ENCODE data around the gene ADNP2.
A peak's percentile ranks its signal among the peaks of the same experiment; 100 is the strongest.

The ADNP2 gene

DNA sequence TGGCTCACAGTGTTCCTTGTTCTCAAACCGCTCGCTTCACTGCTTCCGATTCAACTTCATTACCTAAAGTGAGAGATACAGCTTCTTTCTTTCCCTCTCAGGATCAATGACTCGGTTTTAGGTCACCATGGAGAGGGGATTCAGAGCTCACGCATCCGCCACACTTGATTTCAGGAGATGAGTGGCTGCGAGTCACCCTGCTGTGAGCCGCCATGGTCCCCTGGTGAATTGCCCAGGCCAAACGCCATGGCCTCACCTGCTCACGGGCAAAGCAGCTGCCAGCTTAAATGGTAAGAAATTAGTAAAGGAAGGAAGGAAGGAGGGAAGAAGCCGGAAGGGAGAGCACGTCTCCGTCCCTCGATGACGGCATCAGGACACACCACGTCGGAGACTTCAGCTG is 60.5 kb downstream of the ADNP2 start:
- DNase-seq (ENCODE audit: low read depth in 1 of 2, low spot score in 1 of 2): no peak

DNA sequence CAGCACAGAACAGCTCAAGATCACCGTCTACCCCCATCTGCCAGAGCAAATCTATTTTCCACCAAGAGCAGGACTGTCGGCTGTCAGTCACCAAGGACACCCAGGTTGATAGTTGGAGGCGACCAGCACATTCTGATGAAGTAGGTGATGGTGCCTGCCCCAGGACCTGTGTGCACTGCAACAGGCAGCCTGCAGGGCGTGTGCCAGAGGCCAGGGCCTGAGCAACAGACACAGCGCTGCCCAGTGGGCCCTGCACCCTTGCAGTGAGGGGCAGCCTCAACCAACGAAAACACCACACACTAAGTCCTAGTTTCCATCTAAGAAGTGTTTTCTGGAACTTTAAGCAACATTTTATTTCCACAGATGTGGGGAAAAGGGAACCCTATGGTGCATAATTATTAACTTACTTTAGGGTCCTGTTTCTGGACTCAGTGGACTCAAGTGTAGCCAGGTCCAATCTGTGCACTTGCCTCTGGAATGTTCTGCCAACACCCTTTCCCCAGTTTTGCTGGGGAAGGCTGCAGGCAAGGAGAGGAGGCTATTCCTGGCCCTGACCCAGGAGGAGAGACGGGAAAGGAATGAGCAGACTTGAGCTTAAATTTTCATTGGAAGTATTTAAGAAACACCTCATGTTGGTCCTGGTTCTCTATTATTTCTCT is 61.5 kb downstream of the ADNP2 start:
- DNase-seq (ENCODE audit: low read depth in 1 of 2, low spot score in 1 of 2): no peak

DNA sequence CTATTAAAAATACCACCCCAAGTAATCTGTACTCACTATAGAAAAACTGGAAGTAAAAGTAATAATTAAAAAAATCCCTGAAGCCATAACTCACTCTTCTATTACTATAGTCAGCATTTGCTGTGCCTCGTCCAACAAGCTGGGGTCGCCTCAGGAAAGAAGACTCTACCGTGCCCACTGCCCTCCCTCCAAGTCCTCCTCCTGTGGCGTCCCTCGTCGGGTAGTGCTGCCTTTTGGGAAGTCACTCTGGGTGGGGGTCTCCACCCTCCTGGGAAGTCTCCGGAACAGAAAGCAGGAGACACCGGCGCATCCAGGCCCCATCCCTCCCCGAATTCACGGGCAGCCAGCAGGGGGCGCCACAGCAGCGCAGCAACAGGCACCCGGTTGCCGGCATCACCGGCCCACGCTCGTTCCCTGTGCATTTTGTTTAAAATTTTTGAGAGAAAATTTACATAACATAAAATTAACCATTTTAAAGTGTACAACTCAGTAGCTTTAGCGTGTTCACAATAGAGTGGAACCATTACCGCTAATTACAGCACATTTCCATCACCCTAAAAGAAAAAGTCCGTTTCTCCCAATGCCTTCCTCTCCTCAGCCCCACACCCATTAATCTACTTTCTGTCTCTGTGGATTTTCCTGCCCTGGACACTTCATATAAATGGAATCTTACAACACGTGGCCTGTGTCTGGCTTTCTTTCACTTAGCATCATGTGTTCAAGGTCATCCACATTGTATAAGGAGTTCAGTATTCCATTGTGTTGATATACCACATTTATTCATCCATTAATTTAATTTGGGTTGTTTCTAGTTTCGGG is 62.2 kb downstream of the ADNP2 start:
- peak in 1 of 2 donors; percentile 28 for DNase-seq (ENCODE audit: low read depth in 1 of 2, low spot score in 1 of 2)

DNA sequence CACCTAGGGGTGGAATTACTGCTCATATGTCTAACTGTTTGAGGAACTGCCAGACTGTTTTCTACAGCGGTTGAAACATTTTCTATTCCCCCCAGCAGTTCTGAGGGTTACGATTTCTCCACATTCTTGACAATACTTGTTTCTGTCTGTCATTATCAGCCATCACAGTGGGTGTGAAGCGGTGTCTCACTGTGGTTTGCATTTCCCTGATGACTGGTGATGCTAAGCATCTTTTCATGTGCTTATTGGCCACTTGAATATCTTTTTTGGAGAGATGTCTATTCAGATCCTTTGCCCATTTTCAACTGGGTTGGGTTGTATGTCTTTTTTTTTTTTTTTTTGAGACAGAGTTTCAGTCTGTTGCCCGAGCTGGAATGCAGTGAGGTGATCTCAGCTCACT is 63.0 kb downstream of the ADNP2 start:
- no peak for DNase-seq (ENCODE audit: low read depth in 1 of 2, low spot score in 1 of 2)

DNA sequence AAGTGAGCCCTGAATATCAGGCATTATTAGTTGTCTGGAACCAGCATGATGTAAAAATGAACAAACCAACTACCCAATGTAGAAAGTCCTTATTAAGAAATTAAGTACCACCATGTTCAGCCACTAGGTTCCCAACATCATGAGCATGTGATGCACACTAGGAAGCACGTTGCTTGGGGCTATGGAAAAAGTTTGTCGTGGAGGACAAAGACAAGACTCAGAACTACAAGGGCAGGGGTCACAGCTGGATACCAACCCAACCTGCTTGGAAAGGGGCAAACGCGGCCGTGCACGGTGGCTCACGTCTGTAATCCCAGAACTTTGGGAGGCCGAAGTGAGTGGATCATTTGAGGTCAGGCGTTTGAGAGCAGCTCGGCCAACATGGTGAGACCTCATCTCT is 64.0 kb downstream of the ADNP2 start:
- DNase-seq (ENCODE audit: low read depth in 1 of 2, low spot score in 1 of 2): no peak

DNA sequence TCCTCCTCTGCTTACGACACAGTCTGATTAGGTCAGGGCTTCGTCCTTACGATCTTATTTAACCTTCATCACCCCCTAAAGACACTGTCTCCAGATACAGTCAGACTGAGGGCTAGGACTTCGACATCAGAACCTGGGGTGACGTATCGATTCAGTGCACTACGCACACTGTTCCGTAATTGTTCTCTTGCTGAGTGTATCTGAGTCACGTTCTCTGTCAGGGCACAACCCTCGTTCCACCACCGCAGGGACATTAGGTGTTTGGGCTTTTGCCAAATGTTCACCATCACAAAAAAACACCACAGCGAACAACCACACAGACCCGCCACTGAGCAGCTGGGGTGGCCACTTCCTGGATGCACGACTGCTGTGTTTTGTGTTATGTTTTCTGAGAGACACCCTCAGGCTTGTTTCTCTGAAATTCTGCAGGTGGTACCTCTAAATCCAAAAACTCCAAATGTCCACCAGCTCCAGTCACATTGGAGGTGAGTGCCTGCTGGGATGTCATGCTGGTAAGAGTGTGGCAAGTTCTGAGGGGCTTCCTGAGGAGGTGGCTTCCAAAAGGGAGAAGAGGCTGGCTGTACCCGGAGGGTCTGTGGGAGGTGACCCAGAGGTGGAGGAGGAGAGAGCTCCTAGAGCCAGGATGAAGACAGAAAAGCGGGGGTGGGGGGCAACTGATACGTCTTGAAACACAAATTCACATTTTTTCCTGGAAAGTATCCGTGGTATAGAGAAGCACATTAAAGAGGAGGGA is 66.6 kb downstream of the ADNP2 start:
- no peak for DNase-seq (ENCODE audit: low read depth in 1 of 2, low spot score in 1 of 2)

DNA sequence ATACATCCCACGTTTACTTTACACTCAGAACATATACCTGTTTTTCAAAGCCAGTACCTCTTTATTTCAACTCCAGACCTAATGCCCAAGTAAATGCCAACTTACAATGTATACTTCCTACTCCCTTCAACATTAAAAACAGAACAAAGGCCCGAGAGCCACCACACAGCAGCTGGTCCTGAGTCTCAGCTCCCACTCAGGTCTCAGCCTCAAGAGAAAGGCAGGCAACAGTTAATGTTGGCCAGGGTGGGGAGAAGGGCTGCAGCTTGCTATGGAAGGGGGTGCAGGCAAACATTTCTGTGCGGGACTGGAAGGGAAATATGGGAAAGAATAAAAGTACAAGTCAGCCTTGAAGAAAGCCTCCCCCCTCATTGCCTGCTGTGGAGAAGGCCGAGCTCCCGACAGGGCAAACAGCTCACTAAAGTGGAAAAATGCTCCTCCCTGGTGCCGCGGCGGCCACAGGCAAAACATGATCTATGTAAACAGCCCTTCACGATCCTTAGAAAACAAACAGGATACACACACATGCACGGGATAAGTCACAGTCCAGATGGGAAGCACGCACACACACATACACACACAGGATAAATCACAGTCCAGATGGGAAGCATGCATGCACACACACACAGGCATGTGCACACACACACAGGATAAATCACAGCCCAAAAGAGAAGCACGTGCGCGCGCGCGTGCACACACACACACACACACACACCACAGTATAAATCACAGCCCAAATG is 67.4 kb downstream of the ADNP2 start:
- no peak for DNase-seq (ENCODE audit: low read depth in 1 of 2, low spot score in 1 of 2)

DNA sequence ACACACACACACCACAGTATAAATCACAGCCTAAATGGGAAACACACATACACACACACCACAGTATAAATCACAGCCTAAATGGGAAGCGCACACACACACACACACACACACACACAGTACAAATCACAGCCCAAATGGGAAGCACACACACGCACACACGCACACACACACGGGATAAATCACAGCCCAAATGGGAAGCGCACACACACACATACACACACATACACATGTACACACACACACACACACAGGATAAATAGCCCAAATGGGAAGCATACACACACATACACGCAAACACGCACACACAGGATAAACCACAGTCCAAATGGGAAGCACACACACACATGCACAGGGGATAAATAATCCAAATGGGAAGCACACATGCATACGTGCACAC is 68.1 kb downstream of the ADNP2 start:
- no peak for DNase-seq (ENCODE audit: low read depth in 1 of 2, low spot score in 1 of 2)

DNA sequence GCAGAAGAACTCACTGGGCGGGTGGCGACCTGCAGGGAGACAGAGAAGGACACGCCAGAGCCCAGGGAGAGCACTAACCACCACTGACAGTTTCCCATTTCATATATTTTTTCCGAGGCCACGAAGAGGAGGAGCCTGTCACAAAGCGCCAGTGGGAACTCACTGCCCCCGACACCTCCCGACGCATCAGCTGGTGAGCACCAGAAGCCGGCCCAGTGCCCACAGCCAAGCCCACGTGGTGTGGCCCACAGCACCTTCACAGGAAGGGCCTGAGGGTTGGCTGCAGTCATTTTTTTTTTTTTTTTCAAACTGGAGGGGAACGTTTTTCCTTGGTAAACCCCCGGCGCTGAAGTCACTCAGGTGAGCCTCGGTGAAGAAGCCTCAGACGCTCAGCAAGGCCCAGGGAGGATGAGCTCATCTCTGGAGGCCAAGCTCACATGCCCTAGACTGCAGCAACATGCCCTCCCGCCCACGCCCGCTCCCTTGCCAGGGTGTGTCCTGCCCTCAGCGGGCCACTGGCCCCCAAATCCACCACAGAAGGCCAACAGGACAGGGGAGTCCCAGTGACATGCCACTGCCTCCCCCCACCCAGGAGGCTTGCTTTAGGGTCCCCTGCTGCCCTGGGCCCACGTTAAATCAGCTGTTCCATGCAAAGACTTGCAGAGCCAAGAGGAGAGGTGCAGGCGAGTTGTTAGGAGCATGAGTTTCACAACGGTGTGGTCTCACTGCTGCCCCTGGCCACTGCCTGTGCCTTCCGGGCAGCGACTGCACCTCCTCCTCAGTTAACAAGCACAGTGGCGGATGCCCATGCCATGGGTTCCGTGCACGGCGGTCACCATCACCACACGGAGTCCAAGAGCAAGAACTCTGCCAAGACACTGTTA is 70.1 kb downstream of the ADNP2 start:
- no peak for DNase-seq (ENCODE audit: low read depth in 1 of 2, low spot score in 1 of 2)

DNA sequence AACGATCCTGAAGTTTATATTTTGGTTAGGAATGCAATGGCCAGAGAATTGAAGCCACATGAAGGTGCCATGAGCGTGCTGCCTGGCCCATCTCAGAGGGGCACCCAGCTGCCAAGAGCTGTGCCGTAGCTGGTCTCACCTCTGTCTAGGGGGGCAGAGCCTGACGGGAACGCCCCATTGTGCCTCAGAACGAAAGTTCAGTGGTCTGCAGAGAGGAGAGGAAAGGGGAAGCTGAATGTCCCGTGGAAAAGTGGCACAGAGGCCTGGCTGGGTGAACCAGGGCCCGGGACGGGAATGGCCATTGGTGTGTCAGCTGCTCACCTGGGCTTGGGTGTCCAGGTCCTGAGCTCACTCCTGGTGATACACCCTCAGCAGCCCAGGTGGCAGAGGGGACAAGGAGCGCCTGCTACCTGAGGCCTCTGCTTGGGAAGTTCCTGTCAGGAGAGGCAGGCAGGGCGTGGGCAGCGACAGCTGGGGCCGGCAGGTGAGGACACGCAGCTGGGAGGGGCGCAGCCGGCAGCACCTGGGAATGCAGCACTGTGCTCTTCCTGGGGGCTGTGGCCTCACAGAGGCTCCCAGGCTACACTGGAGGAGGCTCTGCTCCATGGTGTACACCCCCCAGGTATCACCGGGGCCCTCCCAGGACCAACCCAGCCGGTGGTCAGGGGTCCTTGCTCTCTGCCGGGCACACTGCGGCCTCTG is 70.9 kb downstream of the ADNP2 start:
- DNase-seq (ENCODE audit: low read depth in 1 of 2, low spot score in 1 of 2): no peak

DNA sequence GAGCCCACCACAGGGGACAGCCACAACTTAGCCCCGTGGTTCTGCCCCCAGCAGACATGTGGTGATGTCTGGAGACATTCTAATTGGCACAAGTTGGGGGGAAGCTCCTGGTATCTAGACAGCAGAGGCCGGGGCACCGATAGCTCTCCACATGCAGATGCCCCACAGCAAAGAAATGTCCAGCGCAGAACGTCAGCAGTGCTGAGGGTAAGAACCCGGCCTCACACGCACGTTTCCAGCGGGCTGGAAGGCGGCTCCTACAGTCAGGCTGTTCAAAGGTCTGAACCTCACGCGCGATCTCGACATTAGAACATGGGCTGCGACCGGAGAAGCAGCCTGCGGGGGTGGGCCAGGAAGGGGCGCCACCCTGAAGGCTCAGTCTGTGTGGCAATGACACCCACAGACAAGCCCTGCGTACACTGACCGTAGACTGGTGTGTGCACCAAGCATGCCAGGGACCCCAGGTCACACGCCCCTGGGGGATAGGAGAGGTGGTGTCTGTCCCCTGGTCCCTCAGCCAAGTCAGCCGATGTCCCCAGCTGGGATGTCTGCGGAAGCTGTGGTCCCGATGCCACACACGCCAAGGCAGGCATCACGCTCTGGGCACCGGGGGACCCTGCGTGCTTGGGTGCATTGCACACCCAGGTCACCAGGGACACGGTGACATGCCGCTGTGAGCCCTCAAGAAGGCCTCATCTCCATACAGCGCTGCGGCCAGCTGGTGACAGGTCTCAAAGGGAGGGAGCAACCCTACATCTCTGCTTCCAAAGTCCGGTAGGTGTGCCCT is 71.9 kb downstream of the ADNP2 start:
- no peak for DNase-seq (ENCODE audit: low read depth in 1 of 2, low spot score in 1 of 2)

DNA sequence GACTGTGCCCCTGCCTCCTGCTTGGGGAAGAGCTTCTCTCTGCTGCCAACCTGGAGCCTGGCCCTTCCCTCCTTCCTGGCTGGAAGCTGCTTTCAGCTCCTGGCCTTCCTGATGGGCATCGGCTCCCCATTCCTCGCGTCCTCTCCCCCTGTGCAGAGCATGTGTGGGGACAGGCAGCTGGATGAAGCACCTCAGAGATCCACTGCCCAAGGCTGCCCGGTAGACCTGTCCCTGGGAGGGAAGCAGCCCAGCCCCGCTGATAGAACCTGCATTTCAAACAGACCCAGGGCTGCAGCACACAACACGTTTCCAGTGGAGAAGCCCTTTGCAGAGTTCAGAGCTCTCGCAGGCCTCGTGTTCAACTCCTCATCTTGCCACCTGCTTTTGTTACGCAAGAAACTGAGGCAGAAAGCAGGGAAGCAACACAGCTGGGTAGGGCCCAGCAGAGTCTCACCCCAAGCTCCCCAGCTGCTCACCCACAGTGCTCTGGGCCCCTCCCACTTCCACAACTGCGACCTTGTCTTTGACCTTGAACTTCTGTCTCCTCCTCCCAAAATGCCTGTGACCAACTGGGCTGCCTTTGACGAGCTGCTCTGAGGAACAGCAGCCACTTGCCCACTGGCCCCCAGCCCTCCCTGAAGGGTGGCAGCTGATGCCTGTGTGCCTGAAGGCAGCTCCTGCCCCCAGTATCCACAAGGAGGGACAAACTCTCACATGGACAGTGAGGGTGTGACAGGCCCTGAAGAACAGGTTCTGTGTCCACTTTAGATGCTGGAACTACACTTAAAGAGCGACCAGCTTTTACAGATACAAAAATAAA is 72.8 kb downstream of the ADNP2 start:
- no peak for DNase-seq (ENCODE audit: low read depth in 1 of 2, low spot score in 1 of 2)

DNA sequence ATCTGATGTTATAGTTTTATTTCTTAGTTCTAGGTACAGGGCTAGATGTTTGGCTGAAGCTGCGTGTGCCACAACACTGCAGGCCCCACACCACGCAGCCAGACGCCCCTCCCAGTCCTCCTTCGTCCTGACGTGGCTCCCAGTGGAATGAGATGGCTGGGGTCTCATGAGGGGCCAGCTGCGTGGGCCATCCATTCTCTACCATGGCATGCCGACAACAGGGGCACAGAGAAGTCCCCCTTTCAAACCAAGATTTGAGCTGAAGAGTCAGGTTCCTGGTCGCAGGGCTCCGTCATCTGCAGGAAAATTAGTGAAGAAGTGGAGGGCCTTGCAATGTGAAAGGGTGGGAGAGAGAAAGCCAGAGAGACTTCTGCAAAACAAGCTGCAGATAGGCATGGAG is 73.8 kb downstream of the ADNP2 start:
- DNase-seq (ENCODE audit: low read depth in 1 of 2, low spot score in 1 of 2): no peak

DNA sequence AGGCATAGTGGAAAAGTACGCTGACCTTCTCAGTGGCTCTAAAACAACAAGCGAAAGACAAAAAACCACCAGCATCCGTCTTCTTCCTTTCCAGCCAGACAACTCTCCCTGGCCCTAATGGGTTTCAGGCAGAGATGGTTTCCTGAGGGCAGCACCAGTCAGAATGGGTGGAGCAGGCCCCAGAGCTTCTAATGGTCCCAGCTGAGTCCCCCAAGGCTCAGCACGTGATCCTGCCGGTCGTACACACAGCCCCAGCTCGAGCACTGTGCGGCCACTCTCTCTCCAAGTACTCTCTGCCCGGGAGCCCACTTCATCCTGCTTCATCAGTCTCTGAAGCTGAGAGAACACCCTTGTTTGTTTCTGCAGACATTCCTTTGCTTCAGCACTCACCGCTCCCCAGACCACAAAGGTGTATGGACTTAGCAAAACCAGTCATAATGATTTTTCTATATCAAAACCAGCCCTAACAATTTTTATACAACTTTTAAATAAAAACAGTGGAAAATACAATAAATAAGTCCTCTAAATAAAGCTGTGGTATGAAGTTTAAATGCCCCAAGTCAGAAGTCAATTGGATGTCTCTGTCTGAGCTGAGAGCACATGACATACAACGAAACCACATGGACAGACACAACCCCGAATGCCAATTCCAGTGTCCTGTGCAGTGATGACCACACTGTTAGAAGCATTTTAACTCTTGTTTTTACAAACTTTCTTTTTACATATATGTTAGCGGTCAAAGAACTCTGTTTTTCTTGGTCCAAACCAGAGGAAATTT is 74.4 kb downstream of the ADNP2 start:
- DNase-seq (ENCODE audit: low read depth in 1 of 2, low spot score in 1 of 2): no peak

DNA sequence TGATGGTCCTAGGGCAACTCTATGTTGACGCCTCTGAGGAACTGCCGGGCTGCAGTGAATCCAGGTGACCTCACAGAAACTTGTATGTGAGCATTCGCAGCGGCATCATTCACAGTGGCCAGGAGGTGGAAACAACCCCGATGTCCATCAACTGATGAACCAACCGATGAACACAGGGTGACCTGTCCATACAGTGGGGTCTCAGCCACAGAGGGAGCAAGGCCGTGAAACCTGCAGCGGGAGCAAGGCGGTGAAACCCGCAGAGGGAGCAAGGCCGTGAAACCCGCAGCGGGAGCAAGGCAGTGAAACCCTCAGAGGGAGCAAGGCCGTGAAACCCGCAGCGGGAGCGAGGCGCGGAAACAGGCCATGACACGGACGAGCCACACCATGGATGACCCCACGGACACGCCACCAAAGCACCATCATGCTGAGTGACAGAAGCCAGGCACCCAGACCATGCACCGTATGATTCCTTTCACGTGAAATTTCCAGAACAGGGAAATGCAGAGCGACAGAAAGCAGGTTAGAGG is 75.2 kb downstream of the ADNP2 start:
- no peak for DNase-seq (ENCODE audit: low read depth in 1 of 2, low spot score in 1 of 2)

DNA sequence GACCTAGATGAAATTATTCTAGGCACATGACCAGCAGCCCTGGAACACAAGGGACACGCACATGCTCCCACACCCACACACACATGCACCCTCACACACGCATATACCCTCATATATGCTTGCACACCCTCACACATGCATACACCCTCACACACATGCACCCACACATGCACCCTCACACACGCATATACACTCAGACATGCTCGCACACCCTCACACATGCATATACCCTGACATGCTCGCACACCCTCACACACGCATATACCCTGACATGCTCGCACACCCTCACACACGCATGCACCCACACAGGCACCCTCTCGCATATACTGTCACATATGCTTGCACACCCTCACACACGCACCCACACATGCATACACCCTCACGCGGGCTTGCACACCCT is 76.5 kb downstream of the ADNP2 start:
- no peak for DNase-seq (ENCODE audit: low read depth in 1 of 2, low spot score in 1 of 2)

DNA sequence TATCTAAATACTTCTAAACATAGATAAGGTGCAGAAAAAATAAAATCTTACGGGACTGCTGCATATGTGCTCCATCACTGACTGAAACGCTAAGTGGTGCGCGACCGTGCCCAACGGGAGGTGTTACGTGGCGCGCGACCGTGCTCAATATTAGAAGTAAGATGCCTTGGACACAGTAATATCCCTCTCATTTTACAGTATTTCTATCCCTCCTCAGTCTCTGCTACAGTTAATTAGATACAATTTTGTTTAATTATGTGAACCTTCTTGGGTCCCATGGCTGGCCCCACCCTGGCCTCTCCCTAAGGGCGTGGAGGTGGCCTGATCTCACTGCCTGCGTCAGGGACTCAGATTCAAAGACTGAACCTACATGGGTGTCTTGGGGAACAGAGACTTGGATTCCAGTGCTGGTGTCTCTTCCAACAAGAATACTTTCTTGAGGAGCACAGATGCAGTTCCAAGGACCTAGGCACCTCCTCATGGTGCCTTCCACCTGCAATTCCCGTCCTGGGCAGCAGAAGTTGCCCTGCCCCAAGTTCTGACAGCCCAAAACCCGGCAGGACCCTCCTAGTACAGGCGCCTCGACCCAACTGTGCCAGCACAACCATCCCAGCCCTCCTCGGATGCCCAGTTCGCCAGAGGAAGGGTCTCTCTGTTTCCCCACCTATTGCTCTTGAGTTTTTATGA is 79.0 kb downstream of the ADNP2 start:
- DNase-seq (ENCODE audit: low read depth in 1 of 2, low spot score in 1 of 2): no peak
